GM10248 (cell line): Measurements from ENCODE around the gene CCL7.
"Not testable (repeated sequence)": the region's sequence is repeated elsewhere in the genome, so short reads cannot be mapped to it uniquely, and the experiment has no call there.

ENCODE experiments used
- CTCF ChIA-PET: fragments of 300-600 bp; sonication (Branson Sonifier 250); formaldehyde crosslinking; extraction: SDS; loops from one replicate; lab custom pipeline; 2021; ENCODE audit warnings: antibody characterized with exemption; lab: Yijun Ruan, JAX
- POLR2A ChIA-PET: fragments of 350-650 bp; sonication (Branson Sonifier 250); formaldehyde crosslinking; extraction: SDS; loops from one replicate; lab custom pipeline; 2020; ENCODE audit warnings: antibody characterized with exemption; lab: Yijun Ruan, JAX
- DNase-seq: peaks from one replicate; pipeline ENCODE4 v3.0.0; 2012; ENCODE audit errors: extremely low spot score
- CTCF ChIP-seq: IDR thresholded peaks from 2 replicates; pipeline ENCODE4 v1.5.1; 2012; ENCODE audit warnings: mild to moderate bottlenecking, low read depth; ENCODE audit errors: extremely low read depth, missing control alignments, control extremely low read depth

Gene CCL7

GRCh38 chr17:34226744-34227034 is 43.3 kb upstream of the CCL7 start:
- no peak for TF ChIP-seq CTCF
- DNase-seq = no peak
- CTCF ChIA-PET = no interaction called here
- POLR2A ChIA-PET = no interaction called here

GRCh38 chr17:34227293-34227692 is 42.7 kb upstream of the CCL7 start:
- POLR2A ChIA-PET, CTCF ChIA-PET, DNase-seq: not testable (repeated sequence)

- CTCF ChIA-PET = no interaction called here
- no peak for TF ChIP-seq CTCF
- POLR2A ChIA-PET = no interaction called here
- no peak for DNase-seq
These were observed 42.3 kb upstream of the CCL7 start for GRCh38 chr17:34227707-34228106.

GRCh38 chr17:34228781-34229180 is 41.2 kb upstream of the CCL7 start:
- no peak for DNase-seq
- CTCF ChIA-PET = no interaction called here
- TF ChIP-seq CTCF = no peak
- POLR2A ChIA-PET = no interaction called here

- DNase-seq = no peak
- POLR2A ChIA-PET = no interaction called here
- CTCF ChIA-PET = no interaction called here
- TF ChIP-seq CTCF = no peak
These were observed 39.7 kb upstream of the CCL7 start for GRCh38 chr17:34230342-34230741.

GRCh38 chr17:34234616-34235015 is 35.4 kb upstream of the CCL7 start:
- CTCF ChIA-PET = interaction anchor here (1.4 to 2.1 kb wide), 3 partner anchors 16 to 126 kb away, joined by 4 to 12 read pairs (median 5); no protein-coding TSS in a partner anchor
- no peak for DNase-seq
- POLR2A ChIA-PET = no interaction called here
- no peak for TF ChIP-seq CTCF

- ChIA-PET CTCF (interaction anchor here (1.0 to 2.1 kb wide), 4 partner anchors 16 to 125 kb away, joined by 3 to 12 read pairs (median 4); no protein-coding TSS in a partner anchor), POLR2A (no interaction called here)
- TF ChIP-seq CTCF = no peak
- DNase-seq = no peak
These were observed 34.5 kb upstream of the CCL7 start for GRCh38 chr17:34235389-34236028.
